Activated CD8-positive, alpha-beta memory T cell treated with anti-CD3 and anti-CD28 coated beads, Interleukin-2, amount 50 U/mL, for 24 hours (primary cell): Measurements from ENCODE around the gene IQCC.

Experiments
- DNase-seq: peaks from one replicate; pipeline ENCODE4 v3.0.0-alpha.2; 2020; ENCODE audit errors: extremely low read depth

IQCC gene

DNA sequence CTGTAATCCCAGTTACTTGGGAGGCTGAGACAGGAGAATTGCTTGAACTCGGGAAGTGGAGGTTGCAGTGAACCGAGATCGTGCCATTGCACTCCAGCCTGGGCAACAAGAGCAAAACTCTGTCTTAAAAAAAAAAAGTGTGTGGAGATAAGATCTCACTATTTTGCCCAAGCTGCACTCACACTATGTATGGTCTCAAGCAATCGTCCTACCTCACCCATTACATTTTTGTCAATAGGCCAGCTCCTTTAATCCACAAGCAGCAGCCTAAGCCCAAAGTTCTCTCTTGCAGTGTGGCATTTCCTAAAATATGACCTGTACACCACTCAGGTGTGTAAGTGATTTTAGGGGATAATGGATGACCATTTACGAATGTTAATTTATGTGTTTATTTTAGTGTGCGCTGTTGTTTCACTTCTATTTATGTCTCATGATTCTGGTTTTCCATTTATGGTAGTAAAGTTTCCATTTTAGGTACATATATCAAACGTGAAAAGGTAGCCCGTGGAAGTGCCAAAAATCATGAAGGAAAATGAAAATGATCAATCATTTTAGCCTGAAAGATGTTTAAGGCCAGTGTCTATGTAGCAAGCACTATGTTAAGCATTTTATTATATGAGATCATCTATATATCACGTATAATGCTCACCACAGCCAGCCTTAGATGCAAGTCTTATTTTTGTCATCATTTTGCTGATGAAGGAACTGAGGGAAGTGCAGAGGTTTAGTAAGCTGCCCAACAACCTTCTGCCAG lies 51.2 kb downstream of the IQCC start:
- DNase-seq, result no peak

GRCh38 chr1:32257227-32257508 lies 51.7 kb downstream of the IQCC start:
- no peak for DNase-seq
